ENCODE results near the gene TAS2R60.

DNA sequence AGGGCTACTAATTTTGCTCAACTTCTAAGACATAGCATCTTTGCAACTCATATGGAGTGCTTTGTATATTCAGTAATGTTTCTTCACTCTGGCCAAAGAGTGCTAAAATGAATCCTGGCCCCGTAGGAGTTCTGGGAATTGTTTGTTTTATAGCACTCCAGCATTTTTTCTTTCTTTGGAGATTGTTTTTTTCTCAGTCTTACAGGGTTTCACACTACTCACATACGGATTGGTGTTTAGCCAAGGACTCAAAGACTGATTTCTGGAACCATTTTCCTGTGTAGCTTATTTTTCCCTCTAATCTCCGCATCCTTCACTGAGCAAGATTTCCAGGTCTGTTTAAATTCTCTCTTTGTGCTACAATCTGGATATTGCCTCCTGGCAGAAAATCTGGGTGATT lies 40.9 kb downstream of the TAS2R60 start:
- TF ChIP-seq NFIC (IDR thresholded peaks at IDR 0.05) (no peak), BRD4 (IDR thresholded peaks at IDR 0.05) (no peak), FOXA1 (IDR thresholded peaks at IDR 0.05; ENCODE audit: borderline replicate concordance) (no peak), ZEB2 (IDR thresholded peaks at IDR 0.05) (no peak), NEUROD1 (IDR thresholded peaks at IDR 0.05; ENCODE audit: borderline replicate concordance, low read depth, low read length, partially characterized antibody) (no peak), RFX1 (IDR thresholded peaks at IDR 0.05) (no peak), POLR2AphosphoS2 (IDR thresholded peaks at IDR 0.05; ENCODE audit: low read length) (no peak), RBBP5 (IDR thresholded peaks at IDR 0.05; ENCODE audit: borderline replicate concordance, insufficient read depth, low read length, poor library complexity, severe bottlenecking) (no peak), POLR2AphosphoS5 (IDR thresholded peaks at IDR 0.05; ENCODE audit: control insufficient read depth, insufficient read depth, low read depth, low read length) (no peak)
- TF ChIP-seq, protein P1, sequence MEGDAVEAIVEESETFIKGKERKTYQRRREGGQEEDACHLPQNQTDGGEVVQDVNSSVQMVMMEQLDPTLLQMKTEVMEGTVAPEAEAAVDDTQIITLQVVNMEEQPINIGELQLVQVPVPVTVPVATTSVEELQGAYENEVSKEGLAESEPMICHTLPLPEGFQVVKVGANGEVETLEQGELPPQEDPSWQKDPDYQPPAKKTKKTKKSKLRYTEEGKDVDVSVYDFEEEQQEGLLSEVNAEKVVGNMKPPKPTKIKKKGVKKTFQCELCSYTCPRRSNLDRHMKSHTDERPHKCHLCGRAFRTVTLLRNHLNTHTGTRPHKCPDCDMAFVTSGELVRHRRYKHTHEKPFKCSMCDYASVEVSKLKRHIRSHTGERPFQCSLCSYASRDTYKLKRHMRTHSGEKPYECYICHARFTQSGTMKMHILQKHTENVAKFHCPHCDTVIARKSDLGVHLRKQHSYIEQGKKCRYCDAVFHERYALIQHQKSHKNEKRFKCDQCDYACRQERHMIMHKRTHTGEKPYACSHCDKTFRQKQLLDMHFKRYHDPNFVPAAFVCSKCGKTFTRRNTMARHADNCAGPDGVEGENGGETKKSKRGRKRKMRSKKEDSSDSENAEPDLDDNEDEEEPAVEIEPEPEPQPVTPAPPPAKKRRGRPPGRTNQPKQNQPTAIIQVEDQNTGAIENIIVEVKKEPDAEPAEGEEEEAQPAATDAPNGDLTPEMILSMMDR (IDR thresholded peaks at IDR 0.05 in 2 of 3, conservative IDR thresholded peaks at IDR 0.05 in 1 of 3; ENCODE audit: insufficient read depth in 2 of 3, low read depth in 1 of 3, low read length in 3 of 3) = no peak
- TF ChIP-seq, protein P2, sequence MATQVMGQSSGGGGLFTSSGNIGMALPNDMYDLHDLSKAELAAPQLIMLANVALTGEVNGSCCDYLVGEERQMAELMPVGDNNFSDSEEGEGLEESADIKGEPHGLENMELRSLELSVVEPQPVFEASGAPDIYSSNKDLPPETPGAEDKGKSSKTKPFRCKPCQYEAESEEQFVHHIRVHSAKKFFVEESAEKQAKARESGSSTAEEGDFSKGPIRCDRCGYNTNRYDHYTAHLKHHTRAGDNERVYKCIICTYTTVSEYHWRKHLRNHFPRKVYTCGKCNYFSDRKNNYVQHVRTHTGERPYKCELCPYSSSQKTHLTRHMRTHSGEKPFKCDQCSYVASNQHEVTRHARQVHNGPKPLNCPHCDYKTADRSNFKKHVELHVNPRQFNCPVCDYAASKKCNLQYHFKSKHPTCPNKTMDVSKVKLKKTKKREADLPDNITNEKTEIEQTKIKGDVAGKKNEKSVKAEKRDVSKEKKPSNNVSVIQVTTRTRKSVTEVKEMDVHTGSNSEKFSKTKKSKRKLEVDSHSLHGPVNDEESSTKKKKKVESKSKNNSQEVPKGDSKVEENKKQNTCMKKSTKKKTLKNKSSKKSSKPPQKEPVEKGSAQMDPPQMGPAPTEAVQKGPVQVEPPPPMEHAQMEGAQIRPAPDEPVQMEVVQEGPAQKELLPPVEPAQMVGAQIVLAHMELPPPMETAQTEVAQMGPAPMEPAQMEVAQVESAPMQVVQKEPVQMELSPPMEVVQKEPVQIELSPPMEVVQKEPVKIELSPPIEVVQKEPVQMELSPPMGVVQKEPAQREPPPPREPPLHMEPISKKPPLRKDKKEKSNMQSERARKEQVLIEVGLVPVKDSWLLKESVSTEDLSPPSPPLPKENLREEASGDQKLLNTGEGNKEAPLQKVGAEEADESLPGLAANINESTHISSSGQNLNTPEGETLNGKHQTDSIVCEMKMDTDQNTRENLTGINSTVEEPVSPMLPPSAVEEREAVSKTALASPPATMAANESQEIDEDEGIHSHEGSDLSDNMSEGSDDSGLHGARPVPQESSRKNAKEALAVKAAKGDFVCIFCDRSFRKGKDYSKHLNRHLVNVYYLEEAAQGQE (IDR thresholded peaks at IDR 0.05; ENCODE audit: borderline replicate concordance) = no peak
- TF ChIP-seq, protein P2 (CRISPR knock-in tag; IDR thresholded peaks at IDR 0.05; ENCODE audit: low read depth) = no peak
- TF ChIP-seq, protein P3, sequence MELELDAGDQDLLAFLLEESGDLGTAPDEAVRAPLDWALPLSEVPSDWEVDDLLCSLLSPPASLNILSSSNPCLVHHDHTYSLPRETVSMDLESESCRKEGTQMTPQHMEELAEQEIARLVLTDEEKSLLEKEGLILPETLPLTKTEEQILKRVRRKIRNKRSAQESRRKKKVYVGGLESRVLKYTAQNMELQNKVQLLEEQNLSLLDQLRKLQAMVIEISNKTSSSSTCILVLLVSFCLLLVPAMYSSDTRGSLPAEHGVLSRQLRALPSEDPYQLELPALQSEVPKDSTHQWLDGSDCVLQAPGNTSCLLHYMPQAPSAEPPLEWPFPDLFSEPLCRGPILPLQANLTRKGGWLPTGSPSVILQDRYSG (tag; conservative IDR thresholded peaks at IDR 0.05; ENCODE audit: low read depth) = no peak
